GM18526 (cell line): ENCODE data around the gene CTBP2.

Experiments used
- POLR2A ChIP-seq: IDR thresholded peaks from 3 replicates; pipeline ENCODE4 v1.6.1; 2011; ENCODE audit not compliant: insufficient read length; ENCODE audit errors: extremely low read depth

CTBP2 gene

DNA sequence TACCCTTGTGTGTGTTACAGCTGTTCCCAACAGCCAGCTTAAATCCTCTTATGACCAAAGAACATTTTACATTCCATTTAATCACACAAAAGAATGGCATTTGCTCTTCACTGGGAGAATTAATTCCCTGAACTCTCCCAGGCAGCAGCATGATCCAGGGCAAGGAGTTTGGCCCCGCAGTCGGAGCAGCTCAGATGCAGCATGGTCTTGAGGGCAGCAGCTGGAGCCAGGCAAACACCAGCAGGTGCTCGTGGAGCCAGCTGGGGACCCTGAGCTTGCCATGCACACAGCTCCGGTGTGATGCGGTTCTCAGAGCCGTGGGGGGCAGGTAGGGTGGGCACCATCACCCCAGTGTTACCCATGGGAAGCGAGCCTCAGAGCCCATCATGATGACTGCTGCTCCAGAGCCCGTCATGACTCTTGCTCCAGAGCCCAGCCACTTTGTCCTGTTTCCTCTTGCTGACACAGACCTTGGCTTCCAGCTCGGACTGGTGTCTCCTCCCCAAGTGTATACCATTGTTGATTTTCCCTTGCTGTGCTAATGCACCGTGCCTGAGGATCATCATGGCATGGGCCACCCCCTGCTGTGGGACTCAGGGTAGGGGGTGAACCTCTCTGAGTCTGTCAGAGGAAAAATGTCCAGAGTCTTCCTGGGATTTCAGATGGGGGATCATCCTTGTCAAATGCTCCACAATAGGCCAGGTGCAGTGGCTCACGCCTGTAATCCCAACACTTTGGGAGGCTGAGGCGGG is 142.6 kb downstream of the CTBP2 start:
- TF ChIP-seq POLR2A = no peak

DNA sequence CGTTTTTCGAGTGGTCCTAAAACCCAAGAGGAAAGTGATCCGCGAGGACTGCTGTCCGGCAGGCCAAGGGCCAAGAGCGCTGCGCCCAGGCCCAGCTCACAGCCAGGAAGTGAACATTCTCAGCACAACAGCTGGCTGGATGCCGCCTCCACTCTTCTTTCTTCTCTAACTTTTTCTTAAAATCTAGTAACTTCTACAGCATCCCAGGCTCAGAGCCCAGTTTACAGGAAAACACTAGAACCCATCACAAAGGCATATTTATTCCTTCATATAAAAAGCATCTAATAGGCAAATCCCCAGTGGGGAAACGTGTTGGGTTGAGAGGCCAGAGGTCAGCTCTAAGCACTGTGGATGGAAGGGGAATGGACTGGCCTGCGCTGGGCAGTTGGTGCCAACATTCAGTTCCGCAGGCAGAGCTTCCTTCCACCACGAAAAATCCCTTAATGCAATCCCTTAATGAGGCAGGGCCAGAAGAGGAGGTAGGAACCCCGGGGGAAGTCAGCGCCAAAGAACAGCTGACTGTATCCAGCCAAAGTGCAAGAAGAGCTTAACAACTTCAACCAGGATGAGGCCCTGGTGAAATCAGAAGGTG is 143.7 kb downstream of the CTBP2 start:
- TF ChIP-seq POLR2A = no peak

DNA sequence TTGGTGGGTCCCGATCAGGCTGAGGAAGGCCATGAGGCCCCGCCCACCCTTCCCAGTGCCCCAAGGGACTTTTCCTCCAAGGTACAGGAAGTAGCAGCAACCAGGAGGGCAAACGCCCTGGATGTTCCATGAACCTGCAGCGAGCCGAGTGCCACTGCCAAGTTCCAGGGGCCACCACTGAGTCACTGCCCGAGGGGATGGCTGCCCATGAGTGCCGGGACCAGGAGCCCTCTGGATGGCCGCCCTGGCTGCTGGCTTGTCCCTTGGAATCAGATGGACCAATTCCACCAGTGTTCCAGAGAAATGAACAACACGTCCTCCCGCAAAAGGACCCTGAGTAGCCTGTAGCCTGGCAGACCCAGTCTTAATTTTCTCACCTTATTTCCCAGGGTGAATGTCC is 144.2 kb downstream of the CTBP2 start:
- TF ChIP-seq POLR2A = no peak

DNA sequence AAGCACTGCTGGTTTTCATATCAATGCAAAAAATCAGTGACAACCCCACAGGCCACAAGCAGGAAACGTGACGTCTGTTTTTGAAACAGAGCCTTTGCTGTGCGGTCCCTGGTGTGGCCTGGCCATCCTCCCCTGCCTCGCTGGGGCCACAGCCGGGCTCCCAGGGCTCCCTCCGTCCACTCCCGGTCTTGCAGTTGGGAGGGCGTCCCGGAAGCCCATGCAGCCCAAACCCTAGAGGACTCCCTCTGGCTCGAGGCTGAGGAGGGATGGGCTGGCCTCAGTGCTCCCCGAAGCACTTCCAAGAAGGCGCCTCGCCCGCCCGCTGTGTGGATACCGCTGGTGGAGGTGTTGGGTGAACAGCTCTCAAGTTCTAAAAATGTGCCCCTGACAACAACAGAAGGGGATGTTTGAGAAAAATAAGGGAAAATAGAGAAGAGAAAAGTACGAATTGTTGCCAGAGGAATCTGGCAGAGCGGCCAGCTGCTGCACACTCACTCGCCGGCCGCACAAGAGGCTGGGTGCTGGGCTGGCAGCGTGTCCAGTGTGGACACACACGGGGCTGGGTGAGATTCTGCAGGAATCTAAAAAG is 144.9 kb downstream of the CTBP2 start:
- TF ChIP-seq POLR2A = no peak

DNA sequence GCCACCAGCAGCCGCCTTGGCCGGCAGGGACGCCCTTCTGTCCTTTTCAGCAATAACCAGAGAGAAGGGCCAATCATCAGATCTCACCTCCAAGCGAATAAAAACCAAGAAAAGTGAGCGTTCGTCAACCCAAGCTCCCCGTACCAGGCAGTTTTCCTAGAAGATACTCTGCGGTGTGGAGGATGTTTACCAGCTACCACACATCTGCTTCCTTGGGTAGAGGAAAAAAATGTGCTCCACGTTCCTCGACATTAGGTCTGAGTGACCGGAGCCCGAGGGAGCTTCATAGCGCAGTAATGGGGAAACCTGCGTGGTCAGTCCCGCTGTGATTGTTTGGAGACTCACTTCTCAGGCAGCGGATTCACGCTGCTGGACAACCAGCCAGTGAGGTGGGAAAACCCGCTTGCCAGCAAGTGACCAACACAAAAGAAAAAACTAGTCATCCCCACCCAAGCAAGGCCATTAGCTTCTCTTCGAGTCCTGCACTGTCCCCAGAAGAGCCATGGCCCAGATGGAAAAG is 145.5 kb downstream of the CTBP2 start:
- TF ChIP-seq POLR2A = no peak

DNA sequence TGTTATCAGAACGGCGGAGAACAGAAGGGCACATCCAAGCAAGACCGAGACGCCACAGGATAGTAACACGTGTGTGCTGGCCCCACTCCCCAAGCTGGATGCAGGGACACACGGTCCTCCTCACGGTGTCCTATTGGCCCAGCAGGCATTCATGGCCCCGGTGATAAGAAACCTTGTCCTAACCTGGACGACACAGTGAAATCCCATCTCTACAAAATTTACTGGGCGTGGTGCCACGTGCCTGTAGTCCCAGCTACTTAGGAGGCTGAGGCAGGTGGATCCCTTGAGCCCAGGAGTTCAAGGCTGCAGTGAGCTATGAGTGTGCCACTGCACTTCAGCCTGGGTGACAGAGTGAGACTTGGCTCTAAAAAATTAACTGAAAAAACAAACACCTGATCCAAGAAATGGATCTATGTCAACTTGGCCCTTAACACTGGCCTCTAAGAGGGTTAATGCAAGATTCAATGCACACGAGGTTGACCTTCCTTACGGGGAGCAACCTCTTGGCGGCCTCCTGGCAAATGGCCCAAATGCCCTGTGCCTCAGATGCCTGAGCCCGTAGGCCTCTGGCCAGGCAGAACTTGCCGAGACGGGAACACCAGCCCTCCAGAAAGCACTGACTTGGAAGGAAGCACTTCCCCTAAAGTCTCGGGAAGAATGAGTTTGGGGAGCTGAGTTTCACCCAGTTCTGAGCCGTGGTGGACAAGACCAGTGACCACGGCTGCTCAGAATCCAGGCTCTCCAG is 146.1 kb downstream of the CTBP2 start:
- TF ChIP-seq POLR2A = no peak

DNA sequence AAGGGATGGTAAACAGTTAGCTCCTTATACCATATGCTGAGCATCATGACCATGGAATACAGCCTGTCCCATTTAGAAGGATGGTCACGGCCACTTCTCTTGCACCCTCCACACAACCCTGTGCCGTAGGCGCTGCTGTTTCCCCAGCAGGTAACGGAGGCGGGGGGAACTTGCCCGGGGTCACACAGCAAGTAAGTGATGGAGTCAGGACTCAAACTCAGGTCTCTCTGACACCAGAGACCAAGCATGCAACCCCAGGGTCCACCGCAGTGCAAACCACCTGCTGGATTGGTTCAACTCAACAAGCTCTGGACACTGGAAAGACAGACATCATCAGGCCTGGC is 146.9 kb downstream of the CTBP2 start:
- no peak for TF ChIP-seq POLR2A

DNA sequence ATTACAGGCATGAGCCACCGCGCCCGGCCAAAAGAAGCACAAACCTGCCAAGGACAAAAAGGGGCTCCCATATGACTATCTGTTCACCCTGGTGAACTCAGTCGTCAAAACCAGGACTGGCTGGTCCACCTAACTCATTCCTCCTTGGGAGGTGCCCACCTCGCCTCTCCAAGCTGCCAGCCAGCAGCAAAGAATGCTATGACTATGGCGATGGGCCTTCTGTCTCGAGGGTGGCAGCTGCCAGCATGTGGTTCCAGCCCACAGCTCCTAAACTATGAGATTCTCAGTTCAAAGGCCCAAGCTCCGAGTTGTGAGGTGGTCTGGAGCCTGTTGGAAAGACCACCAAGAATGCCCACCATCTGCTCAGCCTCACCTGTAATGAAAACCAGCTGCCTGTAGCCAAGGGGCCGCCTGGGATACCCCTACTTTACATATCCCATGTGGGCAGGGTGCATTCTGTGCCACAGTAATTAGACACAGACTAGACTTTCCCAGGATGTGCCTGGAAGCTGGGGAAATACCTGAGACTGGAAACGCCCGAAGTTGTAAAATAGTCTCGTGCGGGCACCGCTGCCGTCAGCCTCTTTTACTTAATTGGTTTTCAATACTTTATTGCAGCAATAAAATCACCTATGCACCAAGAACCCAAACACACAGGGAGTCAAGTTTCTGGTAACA is 147.4 kb downstream of the CTBP2 start:
- TF ChIP-seq POLR2A = no peak

DNA sequence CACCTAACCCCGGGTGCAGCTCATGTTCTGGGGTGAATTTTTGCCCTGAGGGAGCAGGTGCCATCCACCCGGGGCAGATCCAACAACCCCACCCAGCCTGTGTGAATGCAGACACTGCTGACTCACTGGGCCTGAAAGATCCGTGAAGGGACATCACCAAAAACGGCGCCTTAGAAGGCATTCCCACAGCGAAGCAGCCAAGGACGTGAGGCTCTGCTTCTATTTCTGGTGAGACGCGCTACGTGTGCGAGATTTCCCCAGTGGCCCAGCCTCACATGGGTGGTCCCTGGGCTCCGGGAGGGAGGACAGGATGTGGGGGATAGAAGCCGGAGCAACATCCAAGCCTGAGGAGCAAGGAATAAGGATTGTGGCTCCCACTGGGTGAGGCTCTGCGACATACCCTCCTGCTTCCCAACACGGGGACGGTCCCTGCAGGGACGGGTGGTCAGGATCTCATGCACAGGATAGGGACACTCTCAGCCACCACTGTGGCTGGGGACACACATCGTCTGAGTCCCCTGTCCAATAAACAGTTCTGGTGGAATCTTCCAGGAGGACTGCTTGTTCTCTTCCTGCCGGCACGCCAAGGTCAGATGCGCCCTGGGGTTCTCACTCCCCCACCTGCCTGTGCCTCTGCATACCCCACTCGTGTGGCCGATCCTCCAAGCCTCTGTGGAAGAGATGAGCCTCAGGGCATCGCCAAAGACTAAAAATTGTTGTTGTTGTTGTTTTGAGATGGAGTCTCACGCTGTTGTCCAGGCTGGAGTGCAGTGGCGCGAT is 148.2 kb downstream of the CTBP2 start:
- no peak for TF ChIP-seq POLR2A

DNA sequence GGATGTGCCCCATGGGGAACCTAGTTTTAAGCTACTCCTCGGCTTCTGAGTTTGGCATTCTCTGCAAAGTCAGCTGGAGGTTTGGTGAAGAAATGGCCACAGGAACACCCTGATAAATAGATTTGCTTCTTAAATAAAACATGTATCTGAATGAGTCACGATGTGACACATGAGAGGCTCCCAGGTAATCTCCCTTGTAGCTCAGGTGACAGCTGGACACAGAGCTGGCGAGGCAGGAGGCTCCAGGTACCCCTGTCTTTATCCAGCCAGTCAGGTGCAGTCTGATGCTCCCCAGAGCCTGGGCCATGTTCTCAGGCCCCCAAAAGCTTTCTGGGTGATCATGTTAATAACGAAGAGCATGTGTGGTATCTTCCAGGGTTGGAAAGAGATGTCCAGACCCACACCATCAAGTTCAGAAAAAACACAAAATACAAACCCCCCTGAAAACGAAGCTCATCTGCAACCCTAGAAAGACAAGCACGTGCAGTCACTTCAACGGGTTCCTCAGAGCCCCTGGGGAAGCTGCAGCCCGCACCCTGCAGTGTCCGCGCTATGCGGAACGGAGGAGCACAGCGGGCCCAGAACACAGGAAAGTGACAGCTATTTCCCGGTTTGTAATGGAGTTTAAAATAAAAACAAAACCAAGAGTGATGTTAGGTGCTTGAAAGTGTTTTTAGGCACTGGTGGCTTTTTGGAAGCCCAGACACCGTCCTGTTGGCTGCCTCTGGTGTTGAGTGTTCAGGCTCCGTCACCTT is 149.0 kb downstream of the CTBP2 start:
- TF ChIP-seq POLR2A = no peak

DNA sequence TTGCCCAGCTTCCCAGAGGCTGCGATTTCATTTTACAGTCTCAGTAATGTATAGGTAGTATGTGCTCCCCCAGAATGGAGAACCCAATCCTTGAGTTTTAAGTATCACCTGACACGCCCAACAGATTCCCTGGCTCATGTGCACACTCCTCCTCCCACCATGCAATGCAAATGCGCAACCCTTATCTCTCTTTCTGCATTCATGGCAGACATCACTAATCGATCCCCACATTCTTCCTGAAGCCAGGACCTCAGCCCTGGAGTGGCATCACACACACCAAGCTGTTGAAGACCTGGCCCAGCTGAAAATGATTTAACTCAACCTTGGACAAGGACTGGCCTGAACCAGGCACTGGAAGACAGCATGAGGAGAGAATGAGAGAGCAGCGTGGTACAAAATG is 150.0 kb downstream of the CTBP2 start:
- TF ChIP-seq POLR2A = no peak

DNA sequence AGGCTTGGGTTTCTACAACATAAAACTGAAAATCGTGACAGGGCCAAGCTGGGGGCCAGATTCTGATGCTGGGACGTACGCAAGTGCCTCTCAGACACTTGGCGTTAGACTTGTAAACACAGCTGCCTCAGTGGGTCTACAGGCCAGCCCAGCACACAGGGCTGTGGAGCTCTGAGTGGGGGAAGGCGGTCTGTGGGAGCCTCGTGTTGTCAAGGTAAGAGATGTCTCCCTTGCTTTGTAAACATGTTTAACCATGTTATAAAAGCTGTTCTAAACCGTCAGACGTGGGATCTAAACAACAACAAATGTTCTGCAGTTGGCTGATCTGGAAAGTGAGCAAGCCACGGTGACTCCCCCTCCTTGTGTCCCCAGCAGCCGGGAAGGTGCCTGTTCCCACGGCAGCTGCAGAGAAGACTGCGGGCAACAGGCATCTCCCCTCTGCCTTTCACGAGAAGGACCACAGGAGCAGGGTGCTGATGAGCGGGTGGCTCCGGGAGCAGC is 150.7 kb downstream of the CTBP2 start:
- TF ChIP-seq POLR2A = no peak
